ENCODE results near the gene BCAM. TPM values are rescaled to one million over a fixed set of nuclear protein-coding genes. Genes with fewer than 3 reads are reported as not detected.

The BCAM gene, protein sequence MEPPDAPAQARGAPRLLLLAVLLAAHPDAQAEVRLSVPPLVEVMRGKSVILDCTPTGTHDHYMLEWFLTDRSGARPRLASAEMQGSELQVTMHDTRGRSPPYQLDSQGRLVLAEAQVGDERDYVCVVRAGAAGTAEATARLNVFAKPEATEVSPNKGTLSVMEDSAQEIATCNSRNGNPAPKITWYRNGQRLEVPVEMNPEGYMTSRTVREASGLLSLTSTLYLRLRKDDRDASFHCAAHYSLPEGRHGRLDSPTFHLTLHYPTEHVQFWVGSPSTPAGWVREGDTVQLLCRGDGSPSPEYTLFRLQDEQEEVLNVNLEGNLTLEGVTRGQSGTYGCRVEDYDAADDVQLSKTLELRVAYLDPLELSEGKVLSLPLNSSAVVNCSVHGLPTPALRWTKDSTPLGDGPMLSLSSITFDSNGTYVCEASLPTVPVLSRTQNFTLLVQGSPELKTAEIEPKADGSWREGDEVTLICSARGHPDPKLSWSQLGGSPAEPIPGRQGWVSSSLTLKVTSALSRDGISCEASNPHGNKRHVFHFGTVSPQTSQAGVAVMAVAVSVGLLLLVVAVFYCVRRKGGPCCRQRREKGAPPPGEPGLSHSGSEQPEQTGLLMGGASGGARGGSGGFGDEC
- total RNA-seq = 6.6 and 8.9 TPM in 2 replicates

DNA sequence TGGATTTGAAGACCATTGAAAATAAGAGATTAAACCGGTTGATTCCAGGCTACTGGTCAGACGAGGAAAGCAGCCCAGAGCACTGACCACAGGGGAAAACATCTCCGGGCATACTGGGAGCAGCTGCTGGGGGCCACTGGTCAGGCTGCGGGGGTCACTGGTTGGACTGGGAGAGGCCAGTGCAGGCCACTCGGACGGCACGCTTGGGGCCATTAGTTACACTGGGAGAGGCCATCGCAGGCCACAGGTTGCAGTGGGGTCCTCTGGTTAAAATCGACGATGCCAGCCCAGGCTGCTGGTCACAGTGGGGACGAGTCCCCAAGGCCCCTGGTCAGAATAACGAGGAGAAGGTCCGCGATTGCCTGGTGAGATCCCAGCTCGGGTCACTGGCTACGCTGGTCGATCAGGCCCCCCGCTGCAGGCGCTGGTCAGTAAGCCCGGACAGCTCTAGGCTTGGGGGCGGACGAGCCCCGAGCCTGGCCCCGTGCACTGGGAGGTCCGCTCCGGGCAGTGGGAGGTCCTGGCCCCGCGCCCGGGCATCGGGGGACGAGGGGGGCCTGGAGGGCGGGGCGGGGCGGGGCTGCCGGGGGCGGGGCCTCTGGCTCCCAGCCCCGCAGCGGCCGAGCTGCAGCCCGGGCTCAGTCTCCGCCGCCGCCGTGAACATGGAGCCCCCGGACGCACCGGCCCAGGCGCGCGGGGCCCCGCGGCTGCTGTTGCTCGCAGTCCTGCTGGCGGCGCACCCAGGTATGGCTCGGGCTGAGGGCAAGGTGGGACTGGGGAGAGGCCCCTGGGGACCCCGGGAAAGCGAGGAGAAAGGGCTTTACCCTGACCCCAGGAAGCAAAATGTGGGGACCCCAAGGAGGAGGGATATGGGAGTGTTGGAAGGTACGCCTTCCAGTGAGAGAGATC, at the start of gene BCAM:
TSS of gene BCAM (plus strand) at position 641 of the 909 bp plus-strand sequence. CDS start at position 663, 22 bp downstream.

GRCh38 chr19:44777715-44778347, 31.1 kb upstream of the BCAM start, which contains the start of gene CBLC:
TSS of gene CBLC (plus strand) at chr19:44777890. CDS start at chr19:44777932, 42 bp downstream.

DNA sequence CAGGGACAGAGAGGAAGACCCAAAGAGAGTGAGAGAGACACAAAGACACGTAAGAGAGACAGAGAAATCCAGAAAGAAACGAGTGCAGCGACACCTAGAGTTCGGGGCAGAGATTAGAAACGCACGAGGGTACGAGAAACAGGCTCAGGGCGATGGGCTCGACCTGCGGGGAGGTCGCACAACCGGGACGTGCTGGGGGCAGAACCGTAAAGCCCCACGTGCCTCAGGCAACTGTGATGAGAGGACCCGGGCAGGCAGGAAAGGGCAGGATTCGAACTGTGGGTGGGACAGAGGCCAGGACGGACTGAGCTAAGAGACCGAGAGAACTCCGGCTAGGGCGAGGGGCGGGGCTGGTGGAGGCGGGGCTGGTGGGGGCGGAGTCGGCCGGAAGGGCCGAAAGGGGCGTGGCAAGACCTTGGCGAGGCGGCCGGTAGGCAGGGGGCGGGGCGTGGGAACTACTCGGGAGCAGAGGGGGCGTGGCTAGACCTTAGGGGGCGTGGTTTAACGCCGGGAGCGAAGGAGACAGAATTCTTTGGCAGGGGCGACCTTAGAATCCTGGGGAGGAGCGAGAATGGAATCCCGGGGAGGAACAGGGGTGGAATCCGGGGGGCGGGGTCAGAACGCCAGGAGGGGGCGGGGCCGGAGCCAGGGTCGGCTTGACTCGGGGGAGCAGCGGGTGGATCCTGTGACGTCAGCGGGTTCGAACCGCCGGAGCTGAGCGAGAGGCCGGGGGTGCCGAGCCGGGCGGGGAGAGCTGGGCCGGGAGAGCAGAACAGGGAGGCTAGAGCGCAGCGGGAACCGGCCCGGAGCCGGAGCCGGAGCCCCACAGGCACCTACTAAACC, 36.9 kb downstream of the BCAM start, which contains the start of gene NECTIN2:
TSS of gene NECTIN2 (plus strand) at position 686 of the 843 bp plus-strand sequence. CDS start 229 bp downstream, outside the sequence.

Other genes starting within 250 kb of the BCAM start
- not detected in 2 replicates for gene IGSF23, start 195.5 kb upstream of the BCAM start, total RNA-seq
- 13.9 and 14.7 TPM in 2 replicates for gene PVR, start 165.2 kb upstream of the BCAM start, total RNA-seq
- 0.26 and 0.95 TPM in 2 replicates for gene CEACAM19, start 137.6 kb upstream of the BCAM start, total RNA-seq
- gene CEACAM16, start 110.0 kb upstream of the BCAM start, total RNA-seq = 0.09 TPM in 1 of 2 replicates, not detected in the other
- 5.0 and 12.5 TPM in 2 replicates for gene BCL3, start 60.4 kb upstream of the BCAM start, total RNA-seq
- gene CBLC, start 31.2 kb upstream of the BCAM start, total RNA-seq = 0.09 TPM in 1 of 2 replicates, not detected in the other
- 33.6 and 40.5 TPM in 2 replicates for gene NECTIN2, start 37.2 kb downstream of the BCAM start, total RNA-seq
- 18.8 and 19.6 TPM in 2 replicates for gene TOMM40, start 82.2 kb downstream of the BCAM start, total RNA-seq
- gene APOE, start 96.7 kb downstream of the BCAM start, total RNA-seq = 7.2 and 8.0 TPM in 2 replicates
- 0.69 and 0.79 TPM in 2 replicates for gene APOC1, start 105.5 kb downstream of the BCAM start, total RNA-seq
- gene APOC4, start 133.1 kb downstream of the BCAM start, total RNA-seq = not detected in 2 replicates
- gene APOC2, start 136.9 kb downstream of the BCAM start, total RNA-seq = not detected in 2 replicates
- gene CLPTM1, start 146.3 kb downstream of the BCAM start, total RNA-seq = 26.1 and 30.4 TPM in 2 replicates
- gene RELB, start 192.4 kb downstream of the BCAM start, total RNA-seq = 3.3 and 6.9 TPM in 2 replicates
- 12.3 and 17.8 TPM in 2 replicates for gene CLASRP, start 229.9 kb downstream of the BCAM start, total RNA-seq